ENCODE data around the gene ZSCAN5B.

DNA sequence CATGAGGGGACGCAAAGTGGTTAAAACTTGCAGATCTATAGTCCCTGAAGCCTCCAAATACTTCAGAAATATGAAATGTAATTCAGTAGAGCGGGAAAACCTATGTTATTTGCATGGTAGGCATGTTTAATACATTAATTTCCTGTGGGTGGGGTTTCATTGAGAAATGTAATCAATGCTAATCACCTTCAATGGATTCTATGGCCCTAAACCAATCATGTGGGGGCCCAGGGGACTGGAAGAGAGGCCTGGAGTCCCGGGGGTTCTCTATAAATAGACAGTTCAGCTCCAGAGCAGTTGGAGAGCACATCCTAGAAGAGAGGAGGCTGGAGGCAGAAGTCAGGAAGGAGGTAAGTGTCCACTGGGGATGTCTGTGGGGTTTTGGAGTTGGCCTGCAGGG is 4.4 kb upstream of the ZSCAN5B start, which contains the start of gene ZSCAN5C:
- TF ChIP-seq, protein P1, sequence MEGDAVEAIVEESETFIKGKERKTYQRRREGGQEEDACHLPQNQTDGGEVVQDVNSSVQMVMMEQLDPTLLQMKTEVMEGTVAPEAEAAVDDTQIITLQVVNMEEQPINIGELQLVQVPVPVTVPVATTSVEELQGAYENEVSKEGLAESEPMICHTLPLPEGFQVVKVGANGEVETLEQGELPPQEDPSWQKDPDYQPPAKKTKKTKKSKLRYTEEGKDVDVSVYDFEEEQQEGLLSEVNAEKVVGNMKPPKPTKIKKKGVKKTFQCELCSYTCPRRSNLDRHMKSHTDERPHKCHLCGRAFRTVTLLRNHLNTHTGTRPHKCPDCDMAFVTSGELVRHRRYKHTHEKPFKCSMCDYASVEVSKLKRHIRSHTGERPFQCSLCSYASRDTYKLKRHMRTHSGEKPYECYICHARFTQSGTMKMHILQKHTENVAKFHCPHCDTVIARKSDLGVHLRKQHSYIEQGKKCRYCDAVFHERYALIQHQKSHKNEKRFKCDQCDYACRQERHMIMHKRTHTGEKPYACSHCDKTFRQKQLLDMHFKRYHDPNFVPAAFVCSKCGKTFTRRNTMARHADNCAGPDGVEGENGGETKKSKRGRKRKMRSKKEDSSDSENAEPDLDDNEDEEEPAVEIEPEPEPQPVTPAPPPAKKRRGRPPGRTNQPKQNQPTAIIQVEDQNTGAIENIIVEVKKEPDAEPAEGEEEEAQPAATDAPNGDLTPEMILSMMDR (IDR thresholded peaks at IDR 0.05), result no peak
- no peak for TF ChIP-seq POLR2A (IDR thresholded peaks at IDR 0.05)

All from heart left ventricle (tissue), 13 donors.